NCI-H146 treated with DMSO at 0.1 percent for 48 hours (cell line): ENCODE results near the gene CD74.

ENCODE experiments used
- DNase-seq: peaks from one replicate; lab custom pipeline; 2025; ENCODE audit not compliant: unreplicated experiment; lab: John Stamatoyannopoulos, UW

The CD74 gene

DNA sequence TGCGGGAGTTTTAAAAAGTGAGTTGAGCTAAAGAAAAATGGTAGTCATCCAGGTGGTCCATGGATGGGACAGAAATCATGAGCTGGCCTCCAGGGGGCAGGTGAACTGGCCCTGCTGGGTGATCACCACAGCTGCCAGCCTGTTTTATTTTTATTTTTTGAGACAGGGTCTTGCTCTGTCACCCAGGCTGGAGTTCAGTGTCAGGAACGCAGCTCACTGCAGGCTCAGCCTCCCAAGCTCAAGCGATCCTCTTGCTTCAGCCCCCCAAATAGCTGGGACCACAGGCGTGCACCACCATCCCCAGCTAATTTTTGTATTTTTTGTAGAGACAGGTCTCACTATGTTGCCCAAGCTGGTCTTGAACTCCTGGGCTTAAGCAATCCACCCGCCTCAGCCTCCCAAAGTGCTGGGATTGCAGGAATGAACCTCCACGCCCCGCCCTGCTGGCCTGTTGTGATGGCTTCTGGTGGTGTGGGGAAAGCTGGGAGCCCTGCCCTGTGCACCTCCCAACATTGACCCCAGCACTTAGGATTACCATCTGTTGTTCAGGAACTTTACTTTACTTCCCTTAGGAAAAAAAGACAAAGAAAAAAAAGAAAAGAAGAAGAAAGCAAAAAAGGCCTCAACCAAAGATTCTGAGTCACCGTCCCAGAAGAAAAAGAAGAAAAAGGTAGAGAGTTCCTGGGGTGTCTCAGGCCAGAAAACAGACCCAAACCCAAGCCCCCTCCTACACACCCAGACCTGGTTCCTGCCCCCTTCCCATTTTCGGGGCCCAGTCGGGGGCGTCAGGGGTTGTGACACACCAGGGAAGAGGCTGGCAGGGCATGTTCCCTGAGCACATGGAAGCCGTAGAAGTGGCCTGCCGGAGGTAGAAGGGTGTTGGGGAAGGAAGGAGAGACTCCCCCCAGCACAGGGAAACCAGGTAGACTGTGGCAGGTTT is 14.7 kb downstream of the CD74 start:
- no peak for DNase-seq

DNA sequence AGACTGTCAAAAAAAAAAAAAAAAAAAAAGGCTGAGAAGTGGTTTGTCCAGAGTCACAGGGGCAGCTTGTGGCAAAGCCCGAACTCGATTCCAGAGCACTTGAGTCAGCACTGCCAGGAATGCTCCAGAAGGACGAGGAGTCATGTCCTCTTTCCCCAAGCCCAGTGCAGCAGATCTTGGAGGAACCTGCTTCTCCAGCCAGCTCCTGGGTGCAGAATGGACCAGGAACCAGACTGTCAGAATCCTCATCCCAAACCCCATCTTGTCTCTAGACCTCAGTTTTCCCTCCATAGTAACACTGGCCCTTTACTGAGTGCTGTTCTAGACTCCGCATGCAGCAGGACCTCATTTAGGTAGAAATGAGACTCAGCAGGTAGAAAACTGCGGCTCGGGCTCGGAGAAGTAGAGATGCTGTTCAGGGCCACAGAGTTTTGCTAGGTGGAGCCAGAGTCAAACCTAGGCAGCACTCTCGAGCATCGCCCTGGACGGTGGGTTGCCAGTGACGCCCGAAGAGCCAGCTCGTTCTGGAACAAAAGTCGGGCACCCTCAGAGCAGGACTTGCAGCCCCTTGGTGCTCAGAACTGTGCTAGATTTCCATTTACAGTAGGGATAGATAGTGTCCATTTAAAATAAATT is 15.4 kb downstream of the CD74 start:
- DNase-seq, result no peak

DNA sequence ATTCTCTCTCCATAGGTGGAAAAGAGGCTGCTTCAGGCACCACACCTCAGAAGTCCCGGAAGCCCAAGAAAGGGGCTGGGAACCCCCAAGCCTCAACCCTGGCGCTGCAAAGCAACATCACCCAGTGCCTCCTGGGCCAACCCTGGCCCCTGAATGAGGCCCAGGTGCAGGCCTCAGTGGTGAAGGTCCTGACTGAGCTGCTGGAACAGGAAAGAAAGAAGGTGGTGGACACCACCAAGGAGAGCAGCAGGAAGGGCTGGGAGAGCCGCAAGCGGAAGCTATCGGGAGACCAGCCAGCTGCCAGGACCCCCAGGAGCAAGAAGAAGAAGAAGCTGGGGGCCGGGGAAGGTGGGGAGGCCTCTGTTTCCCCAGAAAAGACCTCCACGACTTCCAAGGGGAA is 16.4 kb downstream of the CD74 start:
- DNase-seq, result no peak

DNA sequence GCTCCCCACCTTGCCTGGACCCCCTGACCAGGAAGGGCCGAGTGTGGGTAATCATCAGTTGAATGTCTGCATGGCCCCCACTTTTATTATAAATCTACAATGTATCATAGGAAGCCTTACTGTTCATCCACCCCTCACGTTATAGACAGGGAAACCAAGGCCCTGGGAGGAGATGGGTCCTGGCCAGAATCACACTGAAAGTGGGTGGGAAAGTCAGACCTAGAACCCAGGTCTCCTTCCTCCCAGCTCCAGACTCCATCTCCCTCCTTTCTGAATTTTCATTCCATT is 17.1 kb downstream of the CD74 start:
- DNase-seq, result no peak

DNA sequence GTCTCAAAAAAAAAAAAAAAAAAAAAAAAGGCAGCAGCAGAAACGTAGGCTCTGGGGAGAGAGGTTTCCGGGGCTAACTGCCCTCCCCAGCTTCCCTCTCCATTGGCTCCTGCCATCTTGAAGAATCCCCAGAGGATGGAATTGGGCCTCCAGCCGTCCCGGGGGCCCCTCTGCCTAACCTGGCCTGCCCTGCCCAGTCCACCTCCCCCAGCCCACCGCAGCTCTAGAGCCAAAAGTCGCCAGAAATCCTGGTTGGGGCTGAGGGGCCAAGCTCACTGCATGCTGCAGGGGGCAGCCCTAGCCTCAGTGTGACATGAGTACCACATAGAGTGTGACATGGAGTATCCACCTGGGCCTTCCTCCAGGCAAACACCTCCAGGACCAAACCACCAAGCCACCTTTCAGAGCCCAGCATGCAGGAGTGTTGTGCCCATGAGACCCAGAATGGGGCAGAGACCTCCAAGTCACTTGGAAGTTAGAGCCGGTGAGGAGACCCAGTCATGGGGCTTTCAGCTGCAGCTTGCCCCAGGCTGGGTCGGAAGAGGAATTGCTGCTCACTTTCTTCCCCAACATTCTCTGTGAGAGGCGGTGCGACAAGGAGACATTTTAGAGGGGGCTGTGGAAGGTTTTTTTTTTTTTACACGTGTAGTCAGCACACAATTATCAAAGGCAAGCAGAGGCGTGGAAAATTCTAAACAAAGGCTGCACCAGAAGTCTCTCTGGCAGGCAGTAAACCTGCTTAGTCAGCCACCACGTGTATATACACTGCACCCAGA is 17.6 kb downstream of the CD74 start:
- DNase-seq, result no peak

DNA sequence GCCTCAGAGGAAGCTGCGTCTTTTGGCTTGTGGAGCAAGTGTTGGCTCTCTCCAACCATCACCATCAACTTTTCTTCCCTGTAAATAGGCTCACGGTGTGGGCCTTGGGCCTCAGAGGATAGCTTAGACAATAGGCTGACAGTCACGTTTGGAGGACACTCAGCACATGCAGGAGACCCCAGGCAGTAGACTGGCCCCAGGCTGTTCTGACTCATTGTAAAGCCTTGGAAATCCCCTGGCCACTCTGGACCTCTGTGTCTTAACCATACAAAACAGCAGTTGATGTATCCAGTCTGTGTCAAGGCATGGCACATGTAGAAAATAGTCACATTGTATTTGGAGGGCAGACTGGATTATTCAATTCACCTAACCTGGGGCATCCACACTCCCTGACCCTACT is 18.6 kb downstream of the CD74 start:
- DNase-seq, result no peak

DNA sequence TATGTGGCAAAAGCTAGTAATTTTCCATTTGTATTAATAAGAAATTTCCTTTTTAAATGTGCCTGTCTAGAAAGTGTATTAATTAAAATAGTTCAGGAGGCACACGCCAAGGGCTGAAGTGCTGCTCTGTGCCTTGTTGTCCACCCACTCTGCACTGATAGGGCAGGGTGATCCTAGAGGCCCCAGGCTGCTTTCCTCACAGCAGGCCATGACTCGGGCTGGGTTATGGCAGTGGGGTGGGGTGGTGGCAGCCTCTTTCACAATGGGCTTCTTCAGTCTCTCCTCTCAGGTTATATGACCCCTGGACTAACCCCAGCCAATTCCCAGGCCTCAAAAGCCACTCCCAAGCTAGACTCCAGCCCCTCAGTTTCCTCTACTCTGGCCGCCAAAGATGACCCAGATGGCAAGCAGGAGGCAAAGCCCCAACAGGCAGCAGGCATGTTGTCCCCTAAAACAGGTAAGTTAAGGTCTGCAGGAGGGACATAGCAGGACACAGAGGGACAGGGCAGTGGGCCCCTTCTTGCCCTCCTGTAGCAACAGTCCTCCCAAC is 19.5 kb downstream of the CD74 start:
- no peak for DNase-seq

DNA sequence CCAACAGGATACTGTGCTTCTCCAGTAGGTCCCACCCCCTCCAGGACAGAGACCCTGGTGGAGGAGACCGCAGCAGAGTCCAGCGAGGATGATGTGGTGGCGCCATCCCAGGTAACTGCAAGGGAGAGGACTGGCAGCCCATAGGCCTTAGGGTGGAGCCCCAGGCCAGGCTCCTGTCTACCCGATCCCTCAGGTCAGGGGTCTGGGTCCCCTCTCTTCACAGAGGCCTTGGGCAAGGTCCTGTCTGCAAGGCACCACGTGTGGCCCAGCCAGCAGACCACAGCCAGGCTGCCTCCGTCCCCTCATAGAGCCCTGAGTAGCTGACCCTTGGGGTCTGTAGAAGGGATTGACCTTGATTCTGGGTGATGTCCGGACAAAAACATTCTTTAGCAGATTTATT is 20.0 kb downstream of the CD74 start:
- no peak for DNase-seq

DNA sequence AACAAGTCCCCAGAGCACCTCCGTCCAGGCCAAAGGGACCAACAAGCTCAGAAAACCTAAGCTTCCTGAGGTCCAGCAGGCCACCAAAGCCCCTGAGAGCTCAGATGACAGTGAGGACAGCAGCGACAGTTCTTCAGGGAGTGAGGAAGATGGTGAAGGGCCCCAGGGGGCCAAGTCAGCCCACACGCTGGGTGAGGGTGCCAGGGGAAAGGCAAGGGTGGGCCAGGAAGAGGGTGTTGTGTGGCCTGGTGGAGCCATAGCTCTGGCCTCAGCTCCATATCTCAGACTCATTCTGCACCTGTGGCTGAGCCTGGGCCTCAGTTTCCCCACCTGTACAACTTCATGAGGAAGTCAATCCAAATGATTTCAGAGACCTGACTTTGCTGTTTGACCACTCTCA is 20.7 kb downstream of the CD74 start:
- no peak for DNase-seq

DNA sequence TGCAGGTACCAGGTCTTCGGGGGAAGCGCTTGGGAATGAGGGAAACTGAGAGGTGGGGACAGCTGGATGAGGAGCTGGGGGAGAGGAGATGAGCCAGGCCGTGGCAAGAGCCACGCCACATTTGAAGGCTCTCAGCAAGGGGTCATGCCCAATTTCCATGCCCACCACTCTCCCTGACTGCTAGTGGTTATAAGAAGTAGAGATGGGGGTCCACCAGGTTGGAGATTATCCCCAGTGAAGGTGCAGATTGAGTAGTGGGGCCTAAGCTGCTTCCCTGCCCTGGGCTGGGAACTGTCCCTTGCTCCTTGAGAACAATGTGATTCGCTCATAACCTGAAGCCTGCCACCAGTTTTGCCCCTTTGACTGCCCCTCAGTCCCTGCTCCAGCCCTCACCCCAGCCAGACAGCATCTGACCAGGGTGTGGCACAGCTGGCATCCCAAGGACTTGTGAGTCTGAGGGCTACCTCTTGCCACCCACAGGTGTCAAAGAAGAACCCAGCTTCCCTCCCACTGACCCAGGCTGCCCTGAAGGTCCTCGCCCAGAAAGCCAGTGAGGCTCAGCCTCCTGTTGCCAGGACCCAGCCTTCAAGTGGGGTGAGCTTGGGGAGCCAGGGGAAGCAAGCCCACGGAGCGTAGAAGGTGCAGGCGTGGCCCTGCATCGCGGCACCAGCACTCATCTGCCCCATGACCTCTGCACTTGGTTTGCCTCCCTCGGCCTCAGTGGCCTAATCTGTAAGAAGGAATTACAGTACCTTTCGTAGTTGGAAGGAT is 21.5 kb downstream of the CD74 start:
- no peak for DNase-seq

DNA sequence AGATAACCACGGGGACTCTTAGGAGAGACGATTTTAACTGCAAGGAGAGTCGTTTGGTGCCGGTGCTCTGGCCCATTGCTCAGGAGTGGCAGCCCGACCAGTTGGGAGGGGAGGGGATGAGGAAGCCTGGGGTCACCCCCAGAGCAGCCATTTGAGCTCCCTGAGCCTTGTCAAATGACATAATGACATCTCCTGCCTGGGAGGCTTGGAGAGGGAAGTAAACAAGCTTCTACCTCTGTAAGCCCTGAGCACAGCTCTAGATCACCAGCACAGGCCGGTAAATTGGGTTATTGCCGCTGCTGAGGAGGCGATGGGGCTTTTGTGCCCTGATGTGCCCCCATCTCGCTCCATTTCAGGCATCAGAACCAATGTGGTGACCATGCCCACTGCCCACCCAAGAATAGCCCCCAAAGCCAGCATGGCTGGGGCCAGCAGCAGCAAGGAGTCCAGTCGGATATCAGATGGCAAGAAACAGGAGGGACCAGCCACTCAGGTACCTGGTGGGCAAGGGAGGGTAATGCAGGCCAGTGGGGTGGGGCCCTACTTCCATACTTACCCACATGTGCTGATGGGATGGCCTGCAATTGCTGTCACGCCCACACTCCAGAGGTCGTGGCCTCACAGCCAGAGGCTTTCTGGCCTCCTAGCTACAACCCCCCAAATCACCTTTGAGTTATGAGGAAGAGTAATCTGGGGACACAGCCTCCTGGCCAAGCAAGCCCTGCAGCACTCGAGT is 23.0 kb downstream of the CD74 start:
- DNase-seq, result no peak

DNA sequence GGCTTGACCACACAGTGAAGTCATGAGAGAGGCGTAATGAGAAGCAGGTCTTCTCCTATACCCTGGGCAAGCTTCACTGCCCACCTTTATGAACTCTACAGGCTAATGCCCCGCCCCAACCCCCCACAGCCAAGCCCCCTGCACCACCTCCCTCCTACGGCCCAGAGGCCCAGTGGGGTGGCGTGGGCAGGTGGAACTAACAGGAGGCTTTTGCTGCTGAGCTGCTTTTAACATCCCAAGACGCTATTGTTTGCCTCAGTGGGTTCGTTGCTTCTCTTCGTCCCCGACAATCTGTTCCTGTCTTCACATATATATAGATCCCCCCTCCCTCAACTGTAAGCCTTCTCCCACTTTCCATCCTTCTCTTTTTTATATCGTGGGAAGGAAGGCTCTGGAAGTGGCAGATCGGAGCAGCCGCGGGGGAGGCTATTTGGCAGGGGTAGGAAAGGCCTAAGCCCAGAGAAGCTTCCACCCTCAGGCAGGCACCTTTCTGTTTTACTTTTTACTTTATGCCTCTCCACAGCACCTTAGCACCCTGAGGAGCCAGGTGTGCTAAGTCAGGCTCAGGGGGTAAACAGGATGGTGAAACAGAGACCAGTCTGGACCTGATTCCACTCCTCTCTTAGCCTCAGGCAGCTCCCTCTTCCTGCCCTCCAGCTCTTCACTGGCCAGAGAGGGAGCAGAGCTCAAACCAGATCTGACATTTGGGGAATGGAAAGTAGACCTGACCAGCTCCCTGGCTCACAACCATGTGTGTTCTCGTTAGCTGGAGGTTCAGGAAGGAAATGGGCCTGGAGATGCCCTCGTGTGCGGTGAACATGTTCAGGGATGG is 26.5 kb downstream of the CD74 start:
- DNase-seq, result no peak

DNA sequence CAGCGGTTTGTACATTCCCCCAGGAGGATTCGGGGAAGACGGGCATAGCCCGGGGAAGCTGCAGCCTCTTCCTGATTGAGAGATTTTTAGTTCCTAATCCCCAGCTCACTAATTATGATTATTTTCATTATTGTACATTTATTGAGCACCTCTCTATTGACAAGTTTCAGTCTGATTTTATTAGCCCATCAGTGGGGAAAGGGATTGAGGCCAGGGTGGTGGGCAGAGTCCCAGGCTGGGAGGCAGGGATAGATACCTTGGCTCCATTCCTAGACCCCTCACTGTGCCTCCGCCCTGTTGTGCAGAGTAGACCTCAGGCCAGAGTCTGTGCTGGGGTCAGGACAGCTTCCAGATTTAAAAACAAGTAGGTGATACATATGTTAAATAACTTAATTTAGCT is 28.0 kb downstream of the CD74 start:
- no peak for DNase-seq

DNA sequence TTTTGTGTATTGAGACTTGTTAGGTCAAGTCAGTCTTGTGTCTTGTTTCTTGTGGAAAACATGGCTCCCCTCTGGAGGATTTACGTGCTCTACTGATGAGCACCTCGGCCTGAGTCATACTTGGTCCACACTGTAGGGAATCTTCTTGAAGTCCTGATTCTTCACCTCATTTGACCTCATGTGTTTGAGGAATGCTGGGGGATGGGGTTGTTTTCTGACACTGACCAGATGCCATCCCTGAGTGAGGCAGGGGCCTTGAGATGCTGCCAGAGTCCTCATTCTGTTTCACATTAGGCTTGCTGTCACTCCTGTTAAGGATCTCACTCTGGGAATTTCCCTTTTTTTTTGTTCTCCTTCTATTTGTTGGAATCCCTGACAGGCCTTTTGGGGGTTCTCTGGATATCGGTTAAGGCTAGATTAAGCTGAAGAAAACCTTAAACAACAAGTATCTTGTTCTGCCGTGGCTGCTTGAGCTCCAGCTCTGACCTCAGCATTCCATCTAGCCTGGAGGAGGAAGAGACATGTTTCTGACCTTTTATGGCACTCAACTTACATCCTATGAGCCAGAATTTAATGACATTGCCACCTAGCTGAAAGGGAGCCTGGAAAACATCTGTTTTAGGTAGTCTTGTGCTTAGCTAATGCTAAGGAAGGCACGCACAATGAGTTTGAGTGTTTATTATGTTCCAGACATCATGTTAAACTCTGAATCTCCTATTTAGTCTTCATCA is 34.6 kb downstream of the CD74 start:
- DNase-seq, result no peak

DNA sequence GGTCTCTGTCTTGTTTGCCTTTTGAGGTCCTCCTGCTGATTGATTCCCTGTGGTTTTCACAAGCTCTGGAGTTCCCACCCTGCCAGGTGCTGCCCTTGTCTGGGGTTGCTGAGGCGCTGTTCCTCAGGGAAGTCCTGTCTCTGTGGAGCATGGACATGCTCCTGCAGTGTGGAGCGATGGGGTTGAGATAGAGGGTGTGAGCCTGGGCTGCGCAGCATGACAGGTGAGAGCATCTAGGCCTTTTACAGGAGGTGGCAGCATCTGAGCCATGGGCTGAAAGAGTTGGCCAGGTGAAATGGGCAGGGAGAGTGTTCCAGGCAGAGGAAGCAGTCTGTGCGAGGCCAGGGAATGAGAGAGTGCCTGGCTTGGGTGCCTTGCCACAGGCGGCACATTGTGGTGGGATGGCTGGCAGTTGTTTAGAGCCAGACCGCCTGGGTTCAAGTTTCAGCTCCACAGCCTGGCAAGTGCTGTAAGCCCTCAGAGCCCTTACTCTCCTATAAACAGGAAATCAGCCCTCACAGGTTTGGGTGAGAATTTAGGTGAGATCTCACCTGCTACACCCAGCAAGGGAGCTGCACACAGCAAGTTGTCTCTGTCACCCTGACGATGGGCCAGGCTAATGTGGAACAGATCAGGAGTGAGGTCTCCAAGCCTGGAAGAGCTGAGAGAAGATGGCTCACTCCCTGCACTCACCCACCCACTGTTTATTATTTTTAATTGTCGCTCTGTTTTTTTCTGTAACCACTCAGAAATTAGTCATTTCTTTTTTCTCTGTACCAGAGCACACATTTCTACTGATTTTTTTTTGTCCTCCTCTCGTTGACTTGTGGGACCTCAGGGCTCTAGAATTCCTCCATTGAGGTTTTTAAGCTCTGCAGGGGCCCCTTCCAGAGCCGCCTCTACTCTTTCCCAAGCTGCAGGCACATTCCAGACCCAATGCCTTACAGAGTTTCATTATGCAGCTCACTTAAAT is 35.6 kb downstream of the CD74 start:
- no peak for DNase-seq

DNA sequence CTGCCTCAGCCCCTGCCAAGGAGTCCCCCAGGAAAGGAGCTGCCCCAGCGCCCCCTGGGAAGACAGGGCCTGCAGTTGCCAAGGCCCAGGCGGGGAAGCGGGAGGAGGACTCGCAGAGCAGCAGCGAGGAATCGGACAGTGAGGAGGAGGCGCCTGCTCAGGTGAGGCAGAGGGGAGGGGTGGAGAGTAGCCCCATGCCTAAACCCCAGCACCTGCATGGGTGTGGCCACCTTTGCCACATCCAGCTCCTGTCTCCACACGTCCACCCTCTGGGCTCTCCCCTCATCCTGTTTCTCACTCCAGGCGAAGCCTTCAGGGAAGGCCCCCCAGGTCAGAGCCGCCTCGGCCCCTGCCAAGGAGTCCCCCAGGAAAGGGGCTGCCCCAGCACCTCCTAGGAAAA is 38.1 kb downstream of the CD74 start:
- no peak for DNase-seq

DNA sequence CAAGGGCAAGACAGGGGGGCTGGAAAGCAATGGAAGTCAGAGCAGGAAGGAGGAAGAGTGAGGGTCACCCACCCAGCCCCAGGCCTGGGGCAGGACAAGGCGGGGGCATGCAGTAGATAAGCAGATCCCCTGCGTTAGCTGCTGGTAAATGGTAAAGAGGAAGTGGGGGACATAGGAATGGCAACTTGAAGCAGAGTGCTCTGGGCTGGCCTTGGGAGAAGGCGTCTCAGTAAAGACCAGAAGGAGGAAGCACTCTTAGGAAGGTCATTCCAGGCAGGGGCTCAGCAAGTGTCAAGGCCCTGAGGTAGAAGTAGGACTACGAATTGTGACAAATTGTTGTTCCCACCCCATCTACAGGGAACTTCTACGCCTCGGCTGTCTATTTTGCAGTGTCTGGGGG is 40.1 kb downstream of the CD74 start:
- DNase-seq, result no peak

DNA sequence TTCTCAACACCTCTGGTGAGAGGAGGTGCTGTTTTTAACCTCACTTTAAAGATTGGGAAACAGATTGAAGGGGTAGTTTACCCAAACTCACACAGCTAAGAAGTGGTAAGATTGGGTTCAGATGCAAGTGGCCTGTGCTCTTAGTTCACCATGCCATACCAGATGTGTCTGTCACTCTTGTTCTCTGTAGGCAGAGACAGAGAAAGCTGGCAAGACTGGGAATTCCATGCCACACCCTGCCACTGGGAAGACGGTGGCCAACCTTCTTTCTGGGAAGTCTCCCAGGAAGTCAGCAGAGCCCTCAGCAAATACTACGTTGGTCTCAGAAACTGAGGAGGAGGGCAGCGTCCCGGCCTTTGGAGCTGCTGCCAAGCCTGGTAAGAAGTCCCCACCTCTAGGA is 44.2 kb downstream of the CD74 start:
- DNase-seq, result no peak
